KOPT-K1 (cell line): ENCODE data around the gene CCDC106.

ENCODE experiments used
- H3K27ac ChIP-seq: fragments of 200-600 bp; sonication (generic); 2 replicates; pipeline ENCODE4 v1.5.1; 2016; ENCODE audit warnings: antibody characterized with exemption, mild to moderate bottlenecking, low read depth, low read length; ENCODE audit not compliant: poor library complexity, severe bottlenecking
- H3K36me3 ChIP-seq: fragments of 200-600 bp; sonication (generic); 2 replicates; pipeline ENCODE4 v1.5.1; 2017; ENCODE audit warnings: antibody characterized with exemption, mild to moderate bottlenecking, low read length, moderate library complexity; ENCODE audit not compliant: insufficient read depth
- H3K9me3 ChIP-seq: fragments of 200-600 bp; sonication (generic); 2 replicates; pipeline ENCODE4 v1.5.1; 2017; ENCODE audit warnings: antibody characterized with exemption, low read length, mild to moderate bottlenecking; ENCODE audit not compliant: insufficient read depth, poor library complexity, severe bottlenecking

CCDC106 gene

DNA sequence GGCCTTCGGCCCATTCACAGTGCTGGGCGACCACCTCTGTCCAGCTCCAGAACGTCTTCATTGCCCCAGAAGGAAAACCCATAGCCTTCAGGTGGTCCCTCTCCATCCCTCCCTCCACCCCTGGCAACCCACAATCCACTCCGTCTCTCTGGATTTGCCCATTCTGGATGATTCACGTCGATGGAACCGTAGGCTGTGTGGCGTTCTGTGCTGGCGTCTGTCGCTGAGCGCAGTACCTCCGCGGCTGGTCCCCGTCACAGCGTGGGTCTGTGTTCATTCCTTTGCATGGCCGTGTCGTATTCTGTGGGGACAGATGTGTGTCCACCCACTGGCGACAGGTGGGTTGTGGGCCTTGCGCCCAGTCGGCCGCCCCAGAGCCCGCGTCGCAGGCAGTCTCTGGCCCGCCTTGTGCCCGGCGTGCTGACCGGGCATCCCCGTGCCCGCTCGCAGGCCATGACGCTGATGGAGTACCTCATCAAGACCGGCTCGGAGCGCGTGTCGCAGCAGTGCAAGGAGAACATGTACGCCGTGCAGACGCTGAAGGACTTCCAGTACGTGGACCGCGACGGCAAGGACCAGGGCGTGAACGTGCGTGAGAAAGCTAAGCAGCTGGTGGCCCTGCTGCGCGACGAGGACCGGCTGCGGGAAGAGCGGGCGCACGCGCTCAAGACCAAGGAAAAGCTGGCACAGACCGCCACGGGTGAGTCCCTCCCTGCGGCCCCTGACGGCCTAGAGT is 37.1 kb downstream of the CCDC106 start:
- Histone ChIP-seq H3K36me3 (peaks cover 96% of the 10 kb centered on the region), H3K9me3 (no peaks in the 10 kb centered on the region), H3K27ac (no peak overlapping the region)

DNA sequence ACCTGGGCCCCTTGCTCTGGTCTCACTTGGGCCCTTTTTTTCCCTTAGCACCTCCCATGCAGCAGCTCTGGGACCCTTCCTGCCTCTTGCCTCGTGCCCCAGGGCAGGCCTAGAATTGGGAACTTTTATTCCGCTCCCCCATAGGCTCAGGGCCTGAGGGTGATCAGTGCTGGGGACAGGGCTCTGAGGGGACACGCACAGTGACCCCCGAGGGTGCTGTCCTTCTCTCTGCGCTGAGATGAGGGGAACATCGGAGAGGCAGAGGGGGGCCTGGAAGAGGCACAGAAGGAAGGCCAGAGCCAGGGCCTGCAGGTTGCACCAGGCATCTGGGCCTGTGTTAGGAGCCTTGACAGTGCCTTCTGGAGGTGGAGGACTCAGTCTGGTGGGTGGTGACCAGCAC is 37.8 kb downstream of the CCDC106 start:
- no peak overlapping the region for H3K27ac ChIP-seq
- peaks cover 96% of the 10 kb centered on the region for H3K36me3 ChIP-seq
- no peaks in the 10 kb centered on the region for H3K9me3 ChIP-seq

DNA sequence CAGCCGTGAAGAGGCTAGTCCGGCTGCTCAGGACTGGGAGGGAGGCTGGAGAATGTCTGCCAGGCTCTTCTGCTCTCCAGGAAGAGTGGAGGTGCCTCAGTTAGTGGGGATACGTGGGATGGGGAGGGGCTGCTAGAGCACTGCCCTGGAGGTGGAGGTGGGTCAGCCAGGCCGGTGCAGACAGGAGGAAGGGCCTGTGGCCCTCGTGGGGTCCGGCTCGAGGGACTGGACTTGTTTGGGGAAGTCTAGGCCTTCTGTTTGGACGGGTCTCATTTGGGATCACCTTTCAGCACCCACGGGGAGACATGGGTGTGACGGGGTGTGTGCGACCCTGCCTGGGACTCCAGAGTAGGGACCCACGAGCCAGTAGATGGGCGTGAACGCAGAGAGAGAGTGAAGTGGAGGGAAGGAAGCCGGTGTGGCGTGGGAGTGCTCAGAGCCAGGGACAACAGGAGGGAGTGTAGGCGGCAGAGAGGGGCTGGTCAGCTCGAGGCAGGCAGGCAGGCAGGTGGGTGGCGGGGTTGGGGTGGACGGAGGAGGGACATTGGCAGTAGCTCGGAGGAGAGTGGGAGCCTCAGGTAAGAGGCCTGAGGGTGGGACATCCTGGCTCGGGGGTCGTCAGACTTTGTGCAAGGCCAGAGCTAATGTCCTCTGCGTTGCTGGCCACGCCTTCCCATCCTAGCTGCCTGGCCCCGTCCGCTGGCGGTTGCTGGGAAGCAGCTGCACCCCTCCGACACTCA is 38.5 kb downstream of the CCDC106 start:
- Histone ChIP-seq H3K27ac (no peak overlapping the region), H3K9me3 (no peaks in the 10 kb centered on the region), H3K36me3 (peaks cover 96% of the 10 kb centered on the region)

GRCh38 chr19:55687281-55688201 is 39.5 kb downstream of the CCDC106 start:
- peaks cover 97% of the 10 kb centered on the region for H3K36me3 ChIP-seq
- H3K27ac ChIP-seq: no peak overlapping the region

DNA sequence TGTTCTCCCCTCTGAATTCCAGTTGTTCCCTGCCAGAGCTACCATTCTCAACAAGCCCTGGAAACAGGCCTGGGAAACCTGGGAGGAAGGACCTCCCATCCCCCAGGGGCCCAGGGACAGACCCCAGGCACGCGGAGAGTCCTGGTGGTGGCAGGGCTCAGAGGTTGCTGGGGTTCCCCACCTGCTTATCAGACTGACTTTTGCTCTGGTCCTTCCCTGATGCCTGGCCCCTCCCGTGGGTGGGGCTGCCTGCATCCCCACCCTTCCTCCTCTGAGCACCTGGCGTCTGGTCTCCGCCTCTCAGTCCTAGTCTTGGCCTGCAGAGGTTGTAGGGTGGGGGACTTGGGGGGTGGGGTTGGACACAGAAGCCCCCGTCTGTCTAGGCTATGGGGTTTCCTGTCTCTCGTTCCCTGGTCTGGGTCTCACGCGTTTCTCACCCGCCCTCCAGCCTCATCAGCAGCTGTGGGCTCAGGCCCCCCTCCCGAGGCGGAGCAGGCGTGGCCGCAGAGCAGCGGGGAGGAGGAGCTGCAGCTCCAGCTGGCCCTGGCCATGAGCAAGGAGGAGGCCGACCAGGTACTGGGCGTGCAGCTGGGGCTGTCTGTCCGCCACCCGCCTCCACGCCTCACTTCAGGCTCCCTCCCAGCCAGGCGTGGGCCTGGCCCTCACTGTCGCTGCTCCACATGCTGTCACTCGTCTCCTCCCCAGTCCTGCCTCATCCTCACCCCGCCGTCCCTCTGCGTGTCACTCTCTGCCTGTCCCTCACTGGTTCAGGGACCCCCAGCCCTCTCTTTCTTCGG is 40.6 kb downstream of the CCDC106 start:
- H3K9me3 ChIP-seq: no peaks in the 10 kb centered on the region
- peaks cover 100% of the 10 kb centered on the region for H3K36me3 ChIP-seq
- no peak overlapping the region for H3K27ac ChIP-seq

More at GRCh38 chr19:55687281-55688201, 39.5 kb downstream of the CCDC106 start:
- no peaks in the 10 kb centered on the region for H3K9me3 ChIP-seq

GRCh38 chr19:55689411-55690108 is 41.5 kb downstream of the CCDC106 start:
- no peaks in the 10 kb centered on the region for H3K9me3 ChIP-seq
- no peak overlapping the region for H3K27ac ChIP-seq
- peaks cover 100% of the 10 kb centered on the region for H3K36me3 ChIP-seq

DNA sequence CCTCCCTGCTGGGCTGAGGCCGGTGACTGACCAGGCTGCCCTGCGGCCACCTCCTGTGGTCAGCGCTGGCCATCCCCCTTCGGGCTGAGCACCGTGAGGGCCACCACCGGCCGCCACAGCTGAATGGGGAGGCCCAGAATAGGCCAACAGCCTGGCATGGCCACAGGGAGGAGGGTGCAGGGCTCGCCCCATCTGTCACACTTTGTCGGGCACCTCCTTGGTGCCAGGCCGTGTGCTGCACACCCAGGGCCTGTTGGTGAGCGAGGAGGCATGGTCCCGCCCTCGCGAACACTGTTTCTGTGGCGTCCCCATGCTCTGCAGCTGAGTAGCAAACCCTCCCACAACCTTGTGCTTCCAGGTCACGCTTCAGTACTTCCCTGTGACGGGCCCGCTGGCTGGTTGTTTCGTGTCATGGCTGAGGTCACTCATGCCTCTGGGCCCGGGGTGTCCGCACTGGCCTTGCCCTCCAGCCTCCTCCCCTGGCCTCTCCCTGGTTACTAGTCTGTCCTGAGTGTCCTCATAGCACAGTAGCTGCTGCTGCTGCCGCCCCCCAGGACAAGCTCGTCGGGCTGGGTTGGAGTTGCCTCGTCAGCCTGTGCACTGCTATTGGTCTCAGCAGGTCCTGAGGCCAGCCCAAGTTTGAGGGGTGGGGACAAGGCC is 42.2 kb downstream of the CCDC106 start:
- peaks cover 100% of the 10 kb centered on the region for H3K36me3 ChIP-seq
- H3K27ac ChIP-seq: no peak overlapping the region
- H3K9me3 ChIP-seq: no peaks in the 10 kb centered on the region

GRCh38 chr19:55690769-55691545 is 42.9 kb downstream of the CCDC106 start:
- Histone ChIP-seq H3K9me3 (no peaks in the 10 kb centered on the region), H3K36me3 (peaks cover 100% of the 10 kb centered on the region), H3K27ac (no peak overlapping the region)

DNA sequence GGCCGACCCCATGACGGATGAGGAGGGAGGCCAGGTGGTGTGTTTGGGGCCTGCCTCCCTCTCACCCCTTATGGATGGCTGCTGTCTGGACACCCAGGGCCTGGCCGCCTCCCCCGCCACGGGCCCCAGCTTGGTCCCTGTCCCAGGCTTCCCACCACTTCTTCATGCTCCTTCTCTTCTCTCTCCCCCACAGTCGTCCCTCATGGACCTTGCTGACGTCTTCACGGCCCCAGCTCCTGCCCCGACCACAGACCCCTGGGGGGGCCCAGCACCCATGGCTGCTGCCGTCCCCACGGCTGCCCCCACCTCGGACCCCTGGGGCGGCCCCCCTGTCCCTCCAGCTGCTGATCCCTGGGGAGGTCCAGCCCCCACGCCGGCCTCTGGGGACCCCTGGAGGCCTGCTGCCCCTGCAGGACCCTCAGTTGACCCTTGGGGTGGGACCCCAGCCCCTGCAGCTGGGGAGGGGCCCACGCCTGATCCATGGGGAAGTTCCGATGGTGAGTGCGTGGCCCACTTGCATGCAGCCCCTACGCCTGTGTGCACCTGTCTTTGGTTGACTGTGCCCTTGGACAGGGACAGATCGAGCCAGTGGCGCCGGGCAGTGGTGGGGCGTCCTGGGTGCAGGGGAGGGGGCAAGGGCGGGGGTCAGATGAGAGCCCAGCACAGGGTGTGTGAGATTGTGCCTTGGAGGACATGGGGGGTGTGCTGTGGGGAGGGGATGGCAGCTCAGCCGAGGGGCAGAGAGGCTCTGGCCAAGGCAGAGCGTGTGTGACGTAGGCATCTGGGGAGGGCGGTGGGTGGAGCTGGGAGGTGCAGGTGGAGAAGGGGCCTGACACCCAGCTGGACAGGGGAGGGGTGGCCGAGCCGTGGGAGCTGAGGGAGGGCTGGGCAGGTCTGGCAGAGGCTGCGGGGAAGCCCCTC is 43.8 kb downstream of the CCDC106 start:
- H3K9me3 ChIP-seq: no peaks in the 10 kb centered on the region
- peaks cover 100% of the 10 kb centered on the region for H3K36me3 ChIP-seq
- no peak overlapping the region for H3K27ac ChIP-seq

- peaks cover 100% of the 10 kb centered on the region for H3K36me3 ChIP-seq
- no peaks in the 10 kb centered on the region for H3K9me3 ChIP-seq
- H3K27ac ChIP-seq: no peak overlapping the region
Measured at GRCh38 chr19:55692681-55693081, 44.7 kb downstream of the CCDC106 start.

- peaks cover 100% of the 10 kb centered on the region for H3K36me3 ChIP-seq
- no peaks in the 10 kb centered on the region for H3K9me3 ChIP-seq
- no peak overlapping the region for H3K27ac ChIP-seq
Measured at GRCh38 chr19:55693336-55693974, 45.4 kb downstream of the CCDC106 start.

- Histone ChIP-seq H3K27ac (no peak overlapping the region), H3K9me3 (no peaks in the 10 kb centered on the region), H3K36me3 (peaks cover 96% of the 10 kb centered on the region)
Measured at GRCh38 chr19:55694241-55694655, 46.2 kb downstream of the CCDC106 start.
